Keratinocyte (primary cell): Measurements from ENCODE around the gene CBARP.

Experiments used
- EZH2 ChIP-seq: IDR thresholded peaks from one replicate; pipeline ENCODE4 v1.6.1; 2012; ENCODE audit warnings: inconsistent platforms, mild to moderate bottlenecking, low read length, moderate library complexity
- TF ChIP-seq, protein P1 (sequence below), 3 experiments: IDR thresholded peaks in 1 of 3; conservative IDR thresholded peaks in 1 of 3; optimal IDR thresholded peaks in 1 of 3; 2 replicates in 2 of 3; 3 replicates in 1 of 3; pipeline versions ENCODE3 to v1.5.1; 2011; ENCODE audit warnings: low read length in 3 of 3, mild to moderate bottlenecking in 3 of 3, moderate library complexity in 2 of 3, control low read depth in 1 of 3, inconsistent platforms in 1 of 3; ENCODE audit not compliant: insufficient read depth in 2 of 3; ENCODE audit errors: extremely low read depth in 1 of 3

GRCh38 chr19:1221904-1222255 is 15.9 kb downstream of the CBARP start:
- TF ChIP-seq, protein P1, sequence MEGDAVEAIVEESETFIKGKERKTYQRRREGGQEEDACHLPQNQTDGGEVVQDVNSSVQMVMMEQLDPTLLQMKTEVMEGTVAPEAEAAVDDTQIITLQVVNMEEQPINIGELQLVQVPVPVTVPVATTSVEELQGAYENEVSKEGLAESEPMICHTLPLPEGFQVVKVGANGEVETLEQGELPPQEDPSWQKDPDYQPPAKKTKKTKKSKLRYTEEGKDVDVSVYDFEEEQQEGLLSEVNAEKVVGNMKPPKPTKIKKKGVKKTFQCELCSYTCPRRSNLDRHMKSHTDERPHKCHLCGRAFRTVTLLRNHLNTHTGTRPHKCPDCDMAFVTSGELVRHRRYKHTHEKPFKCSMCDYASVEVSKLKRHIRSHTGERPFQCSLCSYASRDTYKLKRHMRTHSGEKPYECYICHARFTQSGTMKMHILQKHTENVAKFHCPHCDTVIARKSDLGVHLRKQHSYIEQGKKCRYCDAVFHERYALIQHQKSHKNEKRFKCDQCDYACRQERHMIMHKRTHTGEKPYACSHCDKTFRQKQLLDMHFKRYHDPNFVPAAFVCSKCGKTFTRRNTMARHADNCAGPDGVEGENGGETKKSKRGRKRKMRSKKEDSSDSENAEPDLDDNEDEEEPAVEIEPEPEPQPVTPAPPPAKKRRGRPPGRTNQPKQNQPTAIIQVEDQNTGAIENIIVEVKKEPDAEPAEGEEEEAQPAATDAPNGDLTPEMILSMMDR (optimal IDR thresholded peaks at IDR 0.05 in 1 of 3, IDR thresholded peaks at IDR 0.05 in 1 of 3, conservative IDR thresholded peaks at IDR 0.05 in 1 of 3; ENCODE audit: extremely low read depth in 1 of 3, insufficient read depth in 2 of 3, low read length in 3 of 3), result no peak
- no peak for TF ChIP-seq EZH2
